K562 (cell line): Measurements from ENCODE around the gene KRTAP1-5. TPM values are rescaled to one million over a fixed set of nuclear protein-coding genes. Genes with fewer than 3 reads are reported as not detected.

ENCODE experiments used
- ATAC-seq: fragments of 200-7000 bp; cut with Tn5 transposase; 3 replicates; pipeline ENCODE4 v1.9.1; 2020; ENCODE audit warnings: moderate library complexity
- BruUV-seq: library from RNA; stranded (reverse); fragments of 400-500 nt; replicated peaks from 2 replicates; lab custom pipeline; 2021; lab: Mats Ljungman, UMichigan
- CTCF ChIA-PET: fragments of 300-600 bp; formaldehyde crosslinking; extraction: SDS; loops from one replicate; lab custom pipeline; 2021; ENCODE audit warnings: low intra/inter-chr PET ratio; lab: Yijun Ruan, JAX
- POLR2A ChIA-PET: fragments of 300-600, 350-650 bp; sonication (Branson Sonifier 250); formaldehyde crosslinking; extraction: SDS; loops from one replicate; lab custom pipeline; 2021; ENCODE audit warnings: antibody characterized with exemption, inconsistent platforms; lab: Yijun Ruan, JAX
- DNase-seq, 4 experiments: peaks; one replicate each; pipeline versions ENCODE4 v3.0.0 to v3.0.0-alpha.2; 2011 to 2018; ENCODE audit warnings: low spot score in 3 of 4, mixed read lengths in 3 of 4; ENCODE audit errors: extremely low read depth in 1 of 4
- FAIRE-seq: peaks from 2 replicates; lab custom pipeline; 2011; peaks lifted over from hg19 to GRCh38; lab: Jason Lieb, UNC
- H2AFZ ChIP-seq: 2 replicates; pipeline ENCODE4 v1.6.0; 2011; ENCODE audit warnings: low read depth, low read length, control low read depth, inconsistent platforms
- H3K27ac ChIP-seq: fragments of 200-600 bp; 3 replicates; pipeline ENCODE4 v1.8.0; 2011; ENCODE audit warnings: low read depth, mild to moderate bottlenecking, control low read depth, inconsistent platforms, low read length, moderate library complexity, mixed read lengths; ENCODE audit errors: extremely low read depth
- H3K27me3 ChIP-seq, 2 experiments: fragments of 300-600 bp in 1 of 2; 2 replicates in 1 of 2; 3 replicates in 1 of 2; pipeline versions ENCODE4 v1.6.0 to v1.8.0; 2011; ENCODE audit warnings: inconsistent platforms in 2 of 2, low read length in 2 of 2, mild to moderate bottlenecking in 1 of 2, mixed read lengths in 1 of 2, moderate library complexity in 1 of 2; ENCODE audit not compliant: control insufficient read depth in 2 of 2, insufficient read depth in 2 of 2
- H3K36me3 ChIP-seq: fragments of 300-600 bp; 3 replicates; pipeline ENCODE4 v1.8.0; 2011; ENCODE audit warnings: mild to moderate bottlenecking, low read length, inconsistent platforms; ENCODE audit not compliant: control insufficient read depth, insufficient read depth
- H3K4me1 ChIP-seq, 2 experiments: fragments of 200-600 bp in 1 of 2; replicated peaks in 1 of 2; 2 replicates in 1 of 2; 3 replicates in 1 of 2; pipeline versions ENCODE4 v1.5.1 to v1.8.0; 2011; ENCODE audit warnings: inconsistent platforms in 2 of 2, low read length in 2 of 2, mild to moderate bottlenecking in 1 of 2, mixed read lengths in 1 of 2, moderate library complexity in 1 of 2; ENCODE audit not compliant: control insufficient read depth in 2 of 2, insufficient read depth in 2 of 2
- H3K4me2 ChIP-seq: 2 replicates; pipeline ENCODE4 v1.6.1; 2011; ENCODE audit warnings: low read length, control low read depth, inconsistent platforms, mixed read lengths; ENCODE audit not compliant: insufficient read depth
- H3K4me3 ChIP-seq: fragments of 200-600 bp; sonication (generic), shearing (Covaris generic); 2 replicates; pipeline ENCODE4 v1.5.1; 2016; ENCODE audit warnings: control low read depth, inconsistent platforms
- H3K79me2 ChIP-seq: fragments of 200-600 bp; 3 replicates; pipeline ENCODE4 v1.8.0; 2011; ENCODE audit warnings: low read length, inconsistent platforms; ENCODE audit not compliant: control insufficient read depth, insufficient read depth
- H3K9ac ChIP-seq, 2 experiments: 2 replicates each; pipeline versions ENCODE4 v1.6.0 to v1.6.1; 2011; ENCODE audit warnings: low read depth in 2 of 2, low read length in 2 of 2, control low read depth in 1 of 2, inconsistent platforms in 1 of 2, mild to moderate bottlenecking in 1 of 2, mixed read lengths in 1 of 2; ENCODE audit not compliant: insufficient read depth in 1 of 2
- H3K9me1 ChIP-seq: one replicate; pipeline ENCODE4 v1.6.0; 2011; ENCODE audit warnings: inconsistent platforms, mild to moderate bottlenecking, low read length, moderate library complexity; ENCODE audit not compliant: control insufficient read depth, insufficient read depth
- H3K9me3 ChIP-seq: replicated peaks from 2 replicates; pipeline ENCODE4 v1.5.1; 2011; ENCODE audit warnings: low read depth, low read length, inconsistent platforms; ENCODE audit not compliant: control insufficient read depth, insufficient read depth
- H4K20me1 ChIP-seq: replicated peaks from 2 replicates; pipeline ENCODE4 v1.6.1; 2011; ENCODE audit warnings: low read length, inconsistent platforms, mixed read lengths; ENCODE audit not compliant: control insufficient read depth, insufficient read depth
- EWSR1 ChIP-seq: fragments of 450-650 bp; IDR thresholded peaks from 2 replicates; pipeline ENCODE4 v1.6.1; 2018; ENCODE audit warnings: borderline replicate concordance, mild to moderate bottlenecking, low read depth, moderate library complexity; ENCODE audit not compliant: partially characterized antibody
- MEF2A ChIP-seq: IDR thresholded peaks from 2 replicates; pipeline ENCODE4 v1.6.1; 2011; ENCODE audit warnings: low read depth, mild to moderate bottlenecking, low read length, moderate library complexity; ENCODE audit not compliant: control insufficient read depth
- PTTG1 ChIP-seq: fragments of 450-650 bp; IDR thresholded peaks from 2 replicates; pipeline ENCODE4 v1.6.1; 2016; ENCODE audit warnings: low read depth, mild to moderate bottlenecking, missing genetic modification characterization, missing compliant biosample characterization
- TOE1 ChIP-seq, 2 experiments: fragments of 450-650 bp in 1 of 2; sonication (generic) in 1 of 2; formaldehyde crosslinking in 1 of 2; IDR thresholded peaks; 2 replicates each; pipeline versions ENCODE4 v1.7.1 to v1.8.0; 2016 to 2022; ENCODE audit warnings: borderline replicate concordance in 2 of 2, mild to moderate bottlenecking in 2 of 2, antibody characterized with exemption in 1 of 2, inconsistent platforms in 1 of 2, low read depth in 1 of 2, missing genetic modification reagents in 1 of 2, moderate library complexity in 1 of 2
- ZNF184 ChIP-seq: sonication (generic); formaldehyde crosslinking; IDR thresholded peaks from 2 replicates; pipeline ENCODE4 v1.5.0; 2020; ENCODE audit warnings: missing genetic modification reagents
- ZNF449 ChIP-seq: fragments of 250-450 bp; sonication (Bioruptor Pico); IDR thresholded peaks from 2 replicates; pipeline ENCODE4 v1.8.0; 2022; ENCODE audit warnings: moderate library complexity, mild to moderate bottlenecking, inconsistent platforms
- WGBS: fragments of 100-300 bp; shearing (Covaris generic); methylation state at CpG from one replicate; pipeline ENCODE4 v1.1.6; 2016; ENCODE audit warnings: low coverage, mixed read lengths; ENCODE audit not compliant: insufficient coverage; ENCODE audit errors: missing lambda C conversion rate; 5-methylcytosine and 5-hydroxymethylcytosine counted together
- in situ Hi-C: fragments of 300-500 bp; cut with MboI; formaldehyde crosslinking; loops from 4 replicates; pipeline ENCODE4 v1.15.0; 2018; ENCODE audit warnings: inconsistent platforms, mixed read lengths
- intact Hi-C: fragments of 100-400 bp; cut with micrococcal nuclease; formaldehyde crosslinking; loops from 2 replicates; pipeline ENCODE4 v1.14.2; 2022
- polyA plus RNA-seq, 8 experiments: library from polyadenylated mRNA; depleted of rRNA in 4 of 8; stranded (reverse) in 5 of 8; unstranded in 3 of 8; fragments of >200 nt; fragmentation: Nextera tagmentation in 2 of 8; fragmentation: Illumina TruSeq in 1 of 8; extraction: Ambion mirVana in 2 of 8; extraction: Trizol in 1 of 8; gene quantifications; 2 replicates each; pipeline versions ENCODE4 v1.2.1 to v1.2.3, GENCODE V29; 2011 to 2014; ENCODE audit warnings: inconsistent platforms in 1 of 8, missing spikeins in 1 of 8
- total RNA-seq, 7 experiments: library from RNA; depleted of rRNA in 6 of 7; stranded (reverse); fragments of >200 nt in 6 of 7; fragmentation: Illumina TruSeq in 2 of 7; extraction: Trizol in 2 of 7; gene quantifications; 2 replicates each; pipeline versions ENCODE4 v1.2.1 to v1.2.3, GENCODE V29; 2011 to 2021; ENCODE audit warnings: low replicate concordance in 1 of 7

KRTAP1-5 gene
- total and polyA plus RNA-seq, 9 of the 15 experiments (the other 6 are each of a cell fraction or from before 2014, with no cell fraction given), result not detected

DNA sequence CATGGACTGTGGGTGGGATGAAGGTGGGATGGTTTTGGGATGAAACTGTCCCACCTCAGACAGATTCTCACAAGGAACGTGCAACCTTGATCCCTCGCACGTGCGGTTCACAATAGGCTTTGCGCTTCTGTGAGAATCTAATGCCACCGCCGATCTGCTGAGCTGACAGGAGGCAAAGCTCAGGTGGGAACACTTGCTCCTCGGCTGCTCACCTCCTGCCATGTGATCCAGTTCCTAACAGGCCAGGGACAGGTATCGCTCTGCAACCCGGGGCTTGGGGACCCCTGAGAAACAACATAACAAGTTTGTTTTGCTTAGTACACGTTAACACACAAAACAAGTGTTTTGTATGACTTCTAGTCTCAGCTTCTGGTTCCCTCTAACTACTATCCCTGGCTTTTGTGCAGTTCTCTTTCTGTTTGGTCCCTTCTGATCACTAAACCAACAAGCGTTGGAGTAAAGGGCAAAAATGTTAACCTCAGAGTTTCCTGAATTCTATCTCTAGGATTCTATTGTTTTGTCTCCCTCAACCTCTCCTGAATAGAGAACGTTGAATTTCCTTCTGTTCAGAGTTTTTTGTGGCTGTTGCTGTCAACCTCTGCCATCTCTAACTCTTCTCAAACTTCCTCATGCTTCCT lies 10.3 kb downstream of the KRTAP1-5 start:
- no TSS peak for BruUV-seq
- CTCF ChIA-PET, result no interaction called here
- in situ Hi-C loops, result no loop called here

DNA sequence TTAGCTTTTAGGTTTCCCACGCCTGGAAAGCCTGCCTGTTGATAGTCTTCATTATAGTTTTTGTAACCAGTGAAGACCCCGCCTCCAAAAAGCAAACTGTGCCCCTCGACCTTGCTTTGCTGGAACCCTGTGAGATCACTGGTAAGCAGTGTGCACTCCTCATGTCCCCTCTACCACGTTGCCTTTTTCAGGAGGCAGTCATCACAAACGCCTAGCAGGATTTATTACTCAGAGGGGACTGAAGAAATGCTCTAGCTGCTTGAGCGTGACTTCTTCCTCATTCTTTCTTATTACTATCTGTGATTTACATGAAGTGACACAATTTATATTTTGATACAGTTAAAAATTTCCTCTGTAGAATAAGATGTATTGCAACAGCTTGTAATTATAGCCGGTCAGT lies 11.6 kb downstream of the KRTAP1-5 start:
- ChIA-PET CTCF (no interaction called here), POLR2A (no interaction called here)
- in situ Hi-C loops (no loop called here), intact Hi-C loops (no loop called here)
- no peaks in the 10 kb centered on the region for H3K36me3 ChIP-seq
- no peaks in the 10 kb centered on the region for H3K79me2 ChIP-seq
- FAIRE-seq (no peak), ATAC-seq (no peak), DNase-seq (no peak)
- H3K9me1 ChIP-seq, result no peaks in the 10 kb centered on the region
- TF ChIP-seq EWSR1 (no peak), ZNF449 (CRISPR knock-in tag) (no peak), TOE1 (IDR thresholded peaks at IDR 0.05; ENCODE audit: borderline replicate concordance) (no peak), TOE1 (CRISPR knock-in tag; IDR thresholded peaks at IDR 0.05; ENCODE audit: borderline replicate concordance, low read depth) (no peak)
- no peak overlapping the region for H3K4me2 ChIP-seq
- no peaks in the 10 kb centered on the region for H3K9me3 ChIP-seq
- no peak overlapping the region for H2AFZ ChIP-seq
- no peaks in the 10 kb centered on the region for H3K4me1 ChIP-seq
- no peak overlapping the region for H3K27ac ChIP-seq
- no TSS peak for BruUV-seq
- H3K9ac ChIP-seq, result no peak overlapping the region
- no peaks in the 10 kb centered on the region for H4K20me1 ChIP-seq
- no peak overlapping the region for H3K4me3 ChIP-seq
- peaks cover 0 to 3% of the 10 kb centered on the region in 2 experiments; a peak in 1 of 5 replicates for H3K27me3 ChIP-seq
- 1% methylated on average over 7 of the region's 7 CpGs for WGBS

More for the DNA sequence above, 10.3 kb downstream of the KRTAP1-5 start:
- H3K9me1 ChIP-seq, result no peaks in the 10 kb centered on the region
- TF ChIP-seq PTTG1, result no peak
- TF ChIP-seq ZNF184, result no peak
- no peak for TF ChIP-seq MEF2A
- H3K27ac ChIP-seq, result no peak overlapping the region
- no peaks in the 10 kb centered on the region for H4K20me1 ChIP-seq
- H3K4me3 ChIP-seq, result no peak overlapping the region
- no peaks in the 10 kb centered on the region for H3K9me3 ChIP-seq
- H3K9ac ChIP-seq, result no peak overlapping the region
- DNase-seq (no peak), FAIRE-seq (no peak), ATAC-seq (no peak)
- intact Hi-C loops, result no loop called here
- POLR2A ChIA-PET, result interaction anchor here (0.6 kb wide), 1 partner anchor 117 kb away, joined by 3 read pairs; no protein-coding TSS in a partner anchor
- WGBS, result 3% methylated on average over 13 of the region's 13 CpGs
- no peaks in the 10 kb centered on the region for H3K36me3 ChIP-seq
- no peak overlapping the region for H2AFZ ChIP-seq
- no peaks in the 10 kb centered on the region for H3K79me2 ChIP-seq
- H3K27me3 ChIP-seq, result 0 out of 5 replicates have a peak, but pooled peaks cover 0 to 3% of the 10 kb centered on the region in 2 experiments
- no peaks in the 10 kb centered on the region for H3K4me1 ChIP-seq
- H3K4me2 ChIP-seq, result no peak overlapping the region
